IMR-90 (cell line): Measurements from ENCODE around the gene METRNL. TPM values are rescaled to one million over a fixed set of nuclear protein-coding genes. Genes with fewer than 3 reads are reported as not detected.

Source experiments
- ATAC-seq: fragments of 200-7000 bp; cut with Tn5 transposase; 2 replicates; pipeline ENCODE4 v1.9.1; 2020; ENCODE audit warnings: low read depth, mild to moderate bottlenecking, moderate library complexity
- BruUV-seq: library from RNA; stranded (reverse); fragments of 400-500 nt; replicated peaks from 2 replicates; lab custom pipeline; 2021; lab: Mats Ljungman, UMichigan
- CTCF ChIA-PET: fragments of 300-600 bp; formaldehyde crosslinking; extraction: SDS; loops from one replicate; lab custom pipeline; 2021; ENCODE audit warnings: antibody characterized with exemption; lab: Yijun Ruan, JAX
- POLR2A ChIA-PET: fragments of 300-600 bp; sonication (Branson Sonifier 250); formaldehyde crosslinking; loops from one replicate; lab custom pipeline; 2022; ENCODE audit warnings: antibody characterized with exemption; ENCODE audit not compliant: unreplicated experiment; lab: Charles Lee
- DNase-seq: peaks from one replicate; pipeline ENCODE4 v3.0.0; 2013
- H2AFZ ChIP-seq: replicated peaks from 2 replicates; pipeline ENCODE3; 2013; ENCODE audit warnings: low read length, mild to moderate bottlenecking; ENCODE audit not compliant: poor library complexity
- H2AK5ac ChIP-seq: 2 replicates; pipeline ENCODE4 v1.6.1; 2013; ENCODE audit warnings: low read depth, low read length, inconsistent platforms
- H2AK9ac ChIP-seq: replicated peaks from 2 replicates; pipeline ENCODE3; 2013; ENCODE audit warnings: mild to moderate bottlenecking, low read depth, low read length, moderate library complexity; ENCODE audit not compliant: poor library complexity
- H2BK120ac ChIP-seq: 2 replicates; pipeline ENCODE4 v1.6.1; 2013; ENCODE audit warnings: low read depth, low read length, inconsistent platforms
- H2BK15ac ChIP-seq: 3 replicates; pipeline ENCODE4 v1.6.1; 2013; ENCODE audit warnings: low read depth, low read length, inconsistent platforms
- H2BK20ac ChIP-seq: 2 replicates; pipeline ENCODE4 v1.6.1; 2013; ENCODE audit warnings: low read depth, mild to moderate bottlenecking, inconsistent platforms, low read length, moderate library complexity
- H2BK5ac ChIP-seq: 2 replicates; pipeline ENCODE4 v1.6.1; 2013; ENCODE audit warnings: mild to moderate bottlenecking, low read depth, low read length, inconsistent platforms; ENCODE audit not compliant: poor library complexity, severe bottlenecking
- H3K14ac ChIP-seq: replicated peaks from 2 replicates; pipeline ENCODE4 v1.6.1; 2013; ENCODE audit warnings: low read depth, low read length, inconsistent platforms
- H3K18ac ChIP-seq: 2 replicates; pipeline ENCODE4 v1.6.1; 2013; ENCODE audit warnings: low read depth, low read length, control low read depth
- H3K23ac ChIP-seq: 2 replicates; pipeline ENCODE4 v1.6.1; 2013; ENCODE audit warnings: low read depth, low read length, inconsistent platforms
- H3K27ac ChIP-seq: 2 replicates; pipeline ENCODE4 v1.5.1; 2013; ENCODE audit warnings: mild to moderate bottlenecking, control low read depth, low read length; ENCODE audit not compliant: insufficient read depth
- H3K27me3 ChIP-seq: 2 replicates; pipeline ENCODE4 v1.6.1; 2013; ENCODE audit warnings: low read length; ENCODE audit not compliant: control insufficient read depth, insufficient read depth
- H3K36me3 ChIP-seq: 2 replicates; pipeline ENCODE4 v1.6.1; 2013; ENCODE audit warnings: low read length, mixed read lengths; ENCODE audit not compliant: control insufficient read depth, insufficient read depth
- H3K4ac ChIP-seq: 2 replicates; pipeline ENCODE4 v1.6.1; 2013; ENCODE audit warnings: low read depth, low read length, inconsistent platforms
- H3K4me1 ChIP-seq: 2 replicates; pipeline ENCODE4 v1.6.1; 2013; ENCODE audit warnings: low read length, mixed read lengths; ENCODE audit not compliant: control insufficient read depth, insufficient read depth
- H3K4me2 ChIP-seq: 2 replicates; pipeline ENCODE4 v1.6.1; 2013; ENCODE audit warnings: low read depth, mild to moderate bottlenecking, control low read depth, low read length, moderate library complexity
- H3K4me3 ChIP-seq: 2 replicates; pipeline ENCODE4 v1.5.1; 2013; ENCODE audit warnings: low read depth, mild to moderate bottlenecking, control low read depth, low read length, moderate library complexity; ENCODE audit not compliant: insufficient read depth
- H3K56ac ChIP-seq: 2 replicates; pipeline ENCODE4 v1.6.1; 2013; ENCODE audit warnings: low read length, inconsistent platforms; ENCODE audit not compliant: insufficient read depth; ENCODE audit errors: extremely low read depth
- H3K79me1 ChIP-seq, 2 experiments: 2 replicates each; pipeline ENCODE4 v1.6.1; 2013; ENCODE audit warnings: low read length in 2 of 2, inconsistent platforms in 1 of 2, low read depth in 1 of 2
- H3K9ac ChIP-seq: 2 replicates; pipeline ENCODE4 v1.6.1; 2013; ENCODE audit warnings: low read depth, low read length, control low read depth
- H3K9me1 ChIP-seq: 2 replicates; pipeline ENCODE4 v1.6.1; 2013; ENCODE audit warnings: low read length, inconsistent platforms; ENCODE audit not compliant: insufficient read depth
- H3K9me3 ChIP-seq: 2 replicates; pipeline ENCODE4 v1.6.1; 2013; ENCODE audit warnings: low read length; ENCODE audit not compliant: control insufficient read depth, insufficient read depth
- H4K20me1 ChIP-seq: 2 replicates; pipeline ENCODE4 v1.6.1; 2013; ENCODE audit warnings: low read length, inconsistent platforms; ENCODE audit not compliant: insufficient read depth
- H4K5ac ChIP-seq: 2 replicates; pipeline ENCODE4 v1.6.1; 2013; ENCODE audit warnings: mild to moderate bottlenecking, low read depth, low read length, control low read depth
- H4K8ac ChIP-seq, 2 experiments: 2 replicates each; pipeline ENCODE4 v1.6.1; 2013; ENCODE audit warnings: low read depth in 2 of 2, low read length in 2 of 2, control low read depth in 1 of 2, inconsistent platforms in 1 of 2
- H4K91ac ChIP-seq: 2 replicates; pipeline ENCODE4 v1.6.1; 2013; ENCODE audit warnings: low read depth, low read length, inconsistent platforms; ENCODE audit not compliant: insufficient read depth
- CEBPB ChIP-seq: IDR thresholded peaks from 2 replicates; pipeline ENCODE4 v1.6.1; 2012; ENCODE audit warnings: low read depth, low read length, improper control_type of control experiment
- CHD1 ChIP-seq: IDR thresholded peaks from 2 replicates; pipeline ENCODE4 v1.6.1; 2012; ENCODE audit warnings: low read depth, low read length, improper control_type of control experiment
- CTCF ChIP-seq: conservative IDR thresholded peaks from 2 replicates; pipeline ENCODE4 v1.5.1; 2012; ENCODE audit warnings: mild to moderate bottlenecking, low read depth, low read length, improper control_type of control experiment
- ELK1 ChIP-seq: fragments of 150-350 bp; IDR thresholded peaks from 2 replicates; pipeline ENCODE4 v1.6.1; 2016; ENCODE audit warnings: low read depth, mild to moderate bottlenecking, low read length, moderate library complexity, borderline replicate concordance
- FOS ChIP-seq: fragments of 150-350 bp; IDR thresholded peaks from 2 replicates; pipeline ENCODE4 v1.6.1; 2016; ENCODE audit warnings: low read depth, low read length
- MAFK ChIP-seq: IDR thresholded peaks from 2 replicates; pipeline ENCODE4 v1.6.1; 2012; ENCODE audit warnings: low read depth, low read length, improper control_type of control experiment
- MAZ ChIP-seq: IDR thresholded peaks from 2 replicates; pipeline ENCODE4 v1.6.1; 2012; ENCODE audit warnings: low read depth, mild to moderate bottlenecking, low read length, improper control_type of control experiment, moderate library complexity, borderline replicate concordance
- MXI1 ChIP-seq: IDR thresholded peaks from 2 replicates; pipeline ENCODE4 v1.6.1; 2012; ENCODE audit warnings: low read depth, mild to moderate bottlenecking, low read length, moderate library complexity, borderline replicate concordance
- NFE2L2 ChIP-seq: fragments of 150-350 bp; IDR thresholded peaks from 2 replicates; pipeline ENCODE4 v1.6.1; 2016; ENCODE audit warnings: low read depth, mild to moderate bottlenecking, low read length
- POLR2A ChIP-seq: IDR thresholded peaks from 2 replicates; pipeline ENCODE4 v1.6.1; 2012; ENCODE audit warnings: mild to moderate bottlenecking, low read depth, low read length
- RAD21 ChIP-seq: IDR thresholded peaks from 2 replicates; pipeline ENCODE4 v1.6.1; 2012; ENCODE audit warnings: low read length, improper control_type of control experiment
- RCOR1 ChIP-seq: IDR thresholded peaks from 2 replicates; pipeline ENCODE4 v1.6.1; 2012; ENCODE audit warnings: mild to moderate bottlenecking, low read length, improper control_type of control experiment; ENCODE audit not compliant: insufficient replicate concordance
- RFX5 ChIP-seq: IDR thresholded peaks from 2 replicates; pipeline ENCODE4 v1.8.0; 2012; ENCODE audit warnings: low read depth, mild to moderate bottlenecking, low read length, moderate library complexity
- SMC3 ChIP-seq: fragments of 150-350 bp; IDR thresholded peaks from 2 replicates; pipeline ENCODE4 v1.6.1; 2016; ENCODE audit warnings: low read depth, mild to moderate bottlenecking, antibody characterized with exemption, low read length, moderate library complexity
- USF2 ChIP-seq: fragments of 150-350 bp; IDR thresholded peaks from 2 replicates; pipeline ENCODE4 v1.6.1; 2017; ENCODE audit warnings: mild to moderate bottlenecking, antibody characterized with exemption, low read length, low read depth
- WGBS, 2 experiments: methylation state at CpG; one replicate each; pipeline versions ENCODE4 v1.1.5 to v1.1.7; 2013; ENCODE audit warnings: missing lambda C conversion rate in 2 of 2; ENCODE audit not compliant: insufficient read length in 1 of 2; ENCODE audit errors: extremely low coverage in 2 of 2; 5-methylcytosine and 5-hydroxymethylcytosine counted together
- dilution Hi-C: fragments of 300-500 bp; cut with HindIII; formaldehyde crosslinking; loops from one replicate; pipeline ENCODE4 v1.14.3; 2018; ENCODE audit warnings: low sequenced_read_pairs; ENCODE audit not compliant: unreplicated experiment
- in situ Hi-C: fragments of 300-500 bp; cut with MboI; formaldehyde crosslinking; loops from 3 replicates; pipeline ENCODE4 v1.14.3; 2019; ENCODE audit warnings: low sequenced_read_pairs, inconsistent platforms, mixed read lengths
- intact Hi-C: fragments of 100-400 bp; cut with micrococcal nuclease; formaldehyde crosslinking; loops from 2 replicates; pipeline ENCODE4 v1.10.0; 2022
- polyA plus RNA-seq, 3 experiments: library from polyadenylated mRNA; depleted of rRNA; stranded (reverse); fragments of >200 nt; gene quantifications; 2 replicates each; pipeline ENCODE4 v1.2.3, GENCODE V29; 2012; ENCODE audit warnings: low replicate concordance in 1 of 3
- total RNA-seq: library from RNA; depleted of rRNA; stranded (reverse); fragments of >200 nt; gene quantifications from 2 replicates; pipeline ENCODE4 v1.2.3, GENCODE V29; 2012

The METRNL gene
- total and polyA plus RNA-seq, 2 of the 4 experiments (the other 2 are of a cell fraction): 17.9 to 48.2 TPM

GRCh38 chr17:83067071-83067717 is 12.2 kb upstream of the METRNL start:
- Histone ChIP-seq H3K9me3 (no peaks in the 10 kb centered on the region), H4K5ac (no peak overlapping the region), H3K36me3 (no peaks in the 10 kb centered on the region), H4K91ac (no peak overlapping the region), H3K79me1 (no peaks in the 10 kb centered on the region), H3K4me2 (no peak overlapping the region), H3K56ac (no peak overlapping the region), H2AK5ac (no peak overlapping the region), H2AFZ (no peak overlapping the region), H2BK20ac (no peak overlapping the region), H4K8ac (no peak overlapping the region), H3K4me1 (no peaks in the 10 kb centered on the region), H3K4ac (no peak overlapping the region), H3K14ac (no peak overlapping the region), H3K27ac (no peak overlapping the region), H3K23ac (no peak overlapping the region), H3K18ac (no peak overlapping the region), H2BK120ac (no peak overlapping the region), H3K9me1 (peaks cover 6% of the 10 kb centered on the region; the same call in 1 of the 2 replicates), H2BK5ac (no peak overlapping the region), H3K9ac (no peak overlapping the region), H4K20me1 (no peaks in the 10 kb centered on the region), H3K27me3 (peaks cover 2% of the 10 kb centered on the region), H2AK9ac (no peak overlapping the region), H2BK15ac (no peak overlapping the region), H3K4me3 (no peak overlapping the region)
- ATAC-seq: no peak
- TF ChIP-seq ELK1 (no peak), MAFK (no peak), USF2 (no peak), NFE2L2 (no peak), CTCF (no peak), POLR2A (no peak), RAD21 (no peak), FOS (no peak), SMC3 (no peak), CHD1 (no peak), MXI1 (no peak), RFX5 (no peak), CEBPB (no peak), RCOR1 (no peak), MAZ (no peak)
- dilution Hi-C loops (no loop called here), in situ Hi-C loops (no loop called here), intact Hi-C loops (no loop called here)
- POLR2A ChIA-PET: no interaction called here
- WGBS, 2 experiments: 93% methylated on average over 19 of the region's 29 CpGs; no CpG with 5 or more reads in 1 of the 2 experiments
- BruUV-seq: no TSS peak
- DNase-seq: no peak
- CTCF ChIA-PET: no interaction called here
